Measurements from ENCODE around the gene FSTL5.

Gene FSTL5

DNA sequence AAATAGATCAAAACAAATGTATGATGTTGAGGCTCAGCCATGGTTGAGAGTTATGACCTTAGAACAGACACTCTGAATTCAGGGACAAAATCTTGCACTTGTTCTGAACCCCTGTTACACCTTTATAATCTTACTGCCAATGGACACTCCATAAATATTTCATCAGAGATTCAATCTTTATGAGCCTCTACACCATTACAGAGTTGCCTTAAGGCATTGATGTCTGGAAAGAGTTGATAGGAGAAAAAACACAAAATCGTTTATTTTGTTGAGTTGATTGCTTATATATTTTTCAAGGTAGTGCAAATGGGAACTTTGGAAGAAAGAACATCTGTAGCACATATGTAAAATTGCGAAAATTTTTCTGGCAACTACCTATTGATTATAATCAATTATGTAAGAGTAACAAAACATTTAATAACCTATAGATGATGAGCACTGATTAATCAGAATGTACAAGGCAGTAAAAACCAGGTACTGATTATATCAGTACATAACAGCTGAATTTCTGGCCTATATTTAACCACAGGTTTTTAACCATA lies 568.5 kb downstream of the FSTL5 start:
- Histone ChIP-seq H3K27me3 (ENCODE audit: insufficient read depth, low read length, poor library complexity) (no peaks in the 10 kb centered on the region), H3K4me3 (ENCODE audit: low read depth in 1 of 2, low read length in 2 of 2) (no peak overlapping the region), H3K4me1 (ENCODE audit: insufficient read depth, low read length) (no peaks in the 10 kb centered on the region), H2AFZ (ENCODE audit: low read depth, low read length) (no peak overlapping the region), H4K20me1 (ENCODE audit: insufficient read depth, low read length) (no peaks in the 10 kb centered on the region), H3K79me2 (ENCODE audit: insufficient read depth, low read length) (no peaks in the 10 kb centered on the region), H3K27ac (ENCODE audit: low read length) (no peak overlapping the region), H3K4me2 (ENCODE audit: insufficient read depth, low read length) (no peak overlapping the region), H3K9ac (ENCODE audit: low read depth, low read length) (no peak overlapping the region), H3K9me3 (ENCODE audit: insufficient read depth, low read length, severe bottlenecking) (no peaks in the 10 kb centered on the region), H3K36me3 (ENCODE audit: insufficient read depth, low read length) (no peaks in the 10 kb centered on the region)
- ATAC-seq (ENCODE audit: insufficient read depth, low read depth) (no peak), DNase-seq (no peak)
- no peak for TF ChIP-seq CTCF (IDR thresholded peaks at IDR 0.05; ENCODE audit: borderline replicate concordance, extremely low read depth, low read length, poor library complexity, severe bottlenecking)
- no peak for TF ChIP-seq EZH2 (IDR thresholded peaks at IDR 0.05; ENCODE audit: borderline replicate concordance, low read depth, low read length, severe bottlenecking)

DNA sequence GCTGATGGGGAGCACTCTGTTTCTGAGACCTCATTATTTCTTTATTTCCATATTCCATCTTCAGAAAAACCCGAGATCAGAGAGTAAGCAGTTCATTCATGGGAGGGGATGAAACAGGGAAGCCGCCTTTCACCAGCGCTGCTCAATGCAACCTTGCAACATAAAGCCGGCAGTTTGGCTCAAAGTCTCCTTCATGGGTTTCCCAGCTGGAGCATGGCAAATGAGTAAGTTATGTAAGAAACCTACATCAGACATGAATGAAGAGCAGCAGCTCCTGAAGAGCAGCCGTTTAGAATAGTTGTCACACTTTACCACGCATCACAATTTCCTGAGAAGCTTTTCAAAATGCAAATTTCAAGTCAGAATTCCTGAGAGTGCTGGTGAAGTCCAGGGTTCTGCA lies 578.8 kb downstream of the FSTL5 start:
- Histone ChIP-seq H4K20me1 (ENCODE audit: insufficient read depth, low read length) (no peaks in the 10 kb centered on the region), H2AFZ (ENCODE audit: low read depth, low read length) (no peak overlapping the region), H3K4me1 (ENCODE audit: insufficient read depth, low read length) (no peaks in the 10 kb centered on the region), H3K4me3 (ENCODE audit: low read depth in 1 of 2, low read length in 2 of 2) (no peak overlapping the region), H3K79me2 (ENCODE audit: insufficient read depth, low read length) (no peaks in the 10 kb centered on the region), H3K27ac (ENCODE audit: low read length) (no peak overlapping the region), H3K9me3 (ENCODE audit: insufficient read depth, low read length, severe bottlenecking) (no peaks in the 10 kb centered on the region), H3K9ac (ENCODE audit: low read depth, low read length) (no peak overlapping the region), H3K36me3 (ENCODE audit: insufficient read depth, low read length) (no peaks in the 10 kb centered on the region), H3K27me3 (ENCODE audit: insufficient read depth, low read length, poor library complexity) (no peaks in the 10 kb centered on the region), H3K4me2 (ENCODE audit: insufficient read depth, low read length) (no peak overlapping the region)
- no peak for TF ChIP-seq CTCF (IDR thresholded peaks at IDR 0.05; ENCODE audit: borderline replicate concordance, extremely low read depth, low read length, poor library complexity, severe bottlenecking)
- TF ChIP-seq EZH2 (IDR thresholded peaks at IDR 0.05; ENCODE audit: borderline replicate concordance, low read depth, low read length, severe bottlenecking) = no peak
- ATAC-seq (ENCODE audit: insufficient read depth, low read depth) (no peak), DNase-seq (no peak)

- H3K4me2 ChIP-seq (ENCODE audit: insufficient read depth, low read length) = no peak overlapping the region
- no peaks in the 10 kb centered on the region for H4K20me1 ChIP-seq (ENCODE audit: insufficient read depth, low read length)
- H3K27ac ChIP-seq (ENCODE audit: low read length) = no peak overlapping the region
- TF ChIP-seq CTCF (IDR thresholded peaks at IDR 0.05; ENCODE audit: borderline replicate concordance, extremely low read depth, low read length, poor library complexity, severe bottlenecking) = no peak
- TF ChIP-seq EZH2 (IDR thresholded peaks at IDR 0.05; ENCODE audit: borderline replicate concordance, low read depth, low read length, severe bottlenecking) = no peak
- DNase-seq = no peak
- H2AFZ ChIP-seq (ENCODE audit: low read depth, low read length) = no peak overlapping the region
- no peaks in the 10 kb centered on the region for H3K9me3 ChIP-seq (ENCODE audit: insufficient read depth, low read length, severe bottlenecking)
- no peaks in the 10 kb centered on the region for H3K27me3 ChIP-seq (ENCODE audit: insufficient read depth, low read length, poor library complexity)
- H3K9ac ChIP-seq (ENCODE audit: low read depth, low read length) = no peak overlapping the region
- no peak overlapping the region for H3K4me3 ChIP-seq (ENCODE audit: low read depth in 1 of 2, low read length in 2 of 2)
- no peaks in the 10 kb centered on the region for H3K79me2 ChIP-seq (ENCODE audit: insufficient read depth, low read length)
- H3K36me3 ChIP-seq (ENCODE audit: insufficient read depth, low read length) = no peaks in the 10 kb centered on the region
- ATAC-seq (ENCODE audit: insufficient read depth, low read depth) = no peak
- H3K4me1 ChIP-seq (ENCODE audit: insufficient read depth, low read length) = no peaks in the 10 kb centered on the region
These were observed 580.3 kb downstream of the FSTL5 start for GRCh38 chr4:161583549-161583948.

Measured in DND-41 (cell line).